Measurements from ENCODE around the gene HK2. TPM values are rescaled to one million over a fixed set of nuclear protein-coding genes. Genes with fewer than 3 reads are reported as not detected.
"Not testable (repeated sequence)": the region's sequence is repeated elsewhere in the genome, so short reads cannot be mapped to it uniquely, and the experiment has no call there.

HK2 gene
- total and polyA plus RNA-seq, 2 donors (not counting 3 experiments of a cell fraction or from before 2014, with no cell fraction given) = 3.4 to 13.0 TPM

GRCh38 chr2:74906395-74906794, 72.5 kb downstream of the HK2 start:
- DNase-seq (ENCODE audit: low read depth, low spot score) = no peak
- Histone ChIP-seq H3K9ac (replicated peaks; ENCODE audit: extremely low read depth, insufficient read depth, low read length) (no peak overlapping the region), H3K36me3 (ENCODE audit: control insufficient read depth in 2 of 2, extremely low read depth in 1 of 2, insufficient read depth in 2 of 2, low read length in 2 of 2) (no peaks in the 10 kb centered on the region), H3K9me3 (replicated peaks; ENCODE audit: control insufficient read depth, insufficient read depth, low read length) (no peaks in the 10 kb centered on the region), H3K27ac (ENCODE audit: insufficient read depth, low read depth, low read length) (no peak overlapping the region), H2AFZ (ENCODE audit: low read depth, low read length) (no peak overlapping the region), H3K4me2 (ENCODE audit: insufficient read depth, low read length) (no peak overlapping the region), H4K20me1 (replicated peaks; ENCODE audit: control insufficient read depth, extremely low read depth, insufficient read depth, low read length) (no peaks in the 10 kb centered on the region), H3K27me3 (ENCODE audit: control insufficient read depth in 2 of 2, insufficient read depth in 2 of 2, low read length in 2 of 2) (peaks cover 5 to 8% of the 10 kb centered on the region in 2 experiments), H3K4me1 (ENCODE audit: control insufficient read depth, extremely low read depth, insufficient read depth, low read length) (peaks cover 3% of the 10 kb centered on the region), H3K9me1 (replicated peaks; ENCODE audit: control insufficient read depth, extremely low read depth, insufficient read depth, low read length) (no peaks in the 10 kb centered on the region), H3K4me3 (replicated peaks in 1 of 3; ENCODE audit: insufficient read depth in 1 of 3, low read depth in 1 of 3, low read length in 3 of 3) (no peak overlapping the region), H3K79me2 (ENCODE audit: control insufficient read depth, insufficient read depth, low read length) (no peaks in the 10 kb centered on the region)
- ChIA-PET POLR2A (no interaction called here), CTCF (interaction anchor here (2.4 kb wide), 1 partner anchor 12 kb away, joined by 6 read pairs; no protein-coding TSS in a partner anchor)
- FAIRE-seq = no peak
- dilution Hi-C loops (cut with MboI; ENCODE audit: extremely low pct_ligation_motif_present, low sequenced_read_pairs) (no loop called here), intact Hi-C loops (cut with micrococcal nuclease) (no loop called here)
- no TSS peak for BruUV-seq (replicated peaks)
- TF ChIP-seq JUN (IDR thresholded peaks at IDR 0.05; ENCODE audit: borderline replicate concordance, insufficient read depth, insufficient read length, low read depth) (no peak), POLR2A (IDR thresholded peaks at IDR 0.05; ENCODE audit: low read depth, low read length) (no peak), EZH2 (IDR thresholded peaks at IDR 0.05; ENCODE audit: borderline replicate concordance, low read depth, low read length, severe bottlenecking) (no peak), MYC (IDR thresholded peaks at IDR 0.05; ENCODE audit: low read depth, low read length) (no peak), GATA2 (IDR thresholded peaks at IDR 0.05; ENCODE audit: insufficient read depth, insufficient read length, low read depth, low read length) (no peak), POLR2AphosphoS5 (IDR thresholded peaks at IDR 0.05; ENCODE audit: insufficient read depth, low read depth, low read length) (no peak), FOS (IDR thresholded peaks at IDR 0.05; ENCODE audit: borderline replicate concordance, insufficient read depth, low read length) (no peak)
- TF ChIP-seq, protein P1, sequence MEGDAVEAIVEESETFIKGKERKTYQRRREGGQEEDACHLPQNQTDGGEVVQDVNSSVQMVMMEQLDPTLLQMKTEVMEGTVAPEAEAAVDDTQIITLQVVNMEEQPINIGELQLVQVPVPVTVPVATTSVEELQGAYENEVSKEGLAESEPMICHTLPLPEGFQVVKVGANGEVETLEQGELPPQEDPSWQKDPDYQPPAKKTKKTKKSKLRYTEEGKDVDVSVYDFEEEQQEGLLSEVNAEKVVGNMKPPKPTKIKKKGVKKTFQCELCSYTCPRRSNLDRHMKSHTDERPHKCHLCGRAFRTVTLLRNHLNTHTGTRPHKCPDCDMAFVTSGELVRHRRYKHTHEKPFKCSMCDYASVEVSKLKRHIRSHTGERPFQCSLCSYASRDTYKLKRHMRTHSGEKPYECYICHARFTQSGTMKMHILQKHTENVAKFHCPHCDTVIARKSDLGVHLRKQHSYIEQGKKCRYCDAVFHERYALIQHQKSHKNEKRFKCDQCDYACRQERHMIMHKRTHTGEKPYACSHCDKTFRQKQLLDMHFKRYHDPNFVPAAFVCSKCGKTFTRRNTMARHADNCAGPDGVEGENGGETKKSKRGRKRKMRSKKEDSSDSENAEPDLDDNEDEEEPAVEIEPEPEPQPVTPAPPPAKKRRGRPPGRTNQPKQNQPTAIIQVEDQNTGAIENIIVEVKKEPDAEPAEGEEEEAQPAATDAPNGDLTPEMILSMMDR (IDR thresholded peaks at IDR 0.05; ENCODE audit: extremely low read depth in 1 of 2, insufficient read depth in 1 of 2, low read depth in 1 of 2, low read length in 2 of 2) = no peak
- TF ChIP-seq, protein P2, sequence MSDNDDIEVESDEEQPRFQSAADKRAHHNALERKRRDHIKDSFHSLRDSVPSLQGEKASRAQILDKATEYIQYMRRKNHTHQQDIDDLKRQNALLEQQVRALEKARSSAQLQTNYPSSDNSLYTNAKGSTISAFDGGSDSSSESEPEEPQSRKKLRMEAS (IDR thresholded peaks at IDR 0.05; ENCODE audit: insufficient read depth, insufficient read length) = no peak

- DNase-seq (ENCODE audit: low read depth, low spot score); H3K36me3 ChIP-seq (ENCODE audit: control insufficient read depth in 2 of 2, extremely low read depth in 1 of 2, insufficient read depth in 2 of 2, low read length in 2 of 2); H4K20me1 ChIP-seq (replicated peaks; ENCODE audit: control insufficient read depth, extremely low read depth, insufficient read depth, low read length); H2AFZ ChIP-seq (ENCODE audit: low read depth, low read length); H3K27ac ChIP-seq (ENCODE audit: insufficient read depth, low read depth, low read length); H3K9ac ChIP-seq (replicated peaks; ENCODE audit: extremely low read depth, insufficient read depth, low read length); BruUV-seq (replicated peaks); H3K4me3 ChIP-seq (replicated peaks in 1 of 3; ENCODE audit: insufficient read depth in 1 of 3, low read depth in 1 of 3, low read length in 3 of 3); FAIRE-seq; H3K4me1 ChIP-seq (ENCODE audit: control insufficient read depth, extremely low read depth, insufficient read depth, low read length); H3K9me3 ChIP-seq (replicated peaks; ENCODE audit: control insufficient read depth, insufficient read depth, low read length); intact Hi-C loops (cut with micrococcal nuclease); H3K79me2 ChIP-seq (ENCODE audit: control insufficient read depth, insufficient read depth, low read length); H3K4me2 ChIP-seq (ENCODE audit: insufficient read depth, low read length); H3K9me1 ChIP-seq (replicated peaks; ENCODE audit: control insufficient read depth, extremely low read depth, insufficient read depth, low read length); H3K27me3 ChIP-seq (ENCODE audit: control insufficient read depth in 2 of 2, insufficient read depth in 2 of 2, low read length in 2 of 2); dilution Hi-C loops (cut with MboI; ENCODE audit: extremely low pct_ligation_motif_present, low sequenced_read_pairs); POLR2A ChIA-PET: not testable (repeated sequence)
- CTCF ChIA-PET = interaction anchor here (1.3 to 2.0 kb wide), 2 partner anchors 12 to 14 kb away, joined by 3 to 12 read pairs; no protein-coding TSS in a partner anchor
Observed at GRCh38 chr2:74907560-74907959, 73.6 kb downstream of the HK2 start.
